Osteoblast (primary cell): Measurements from ENCODE around the gene SRSF3. TPM values are rescaled to one million over a fixed set of nuclear protein-coding genes. Genes with fewer than 3 reads are reported as not detected.
A peak's percentile ranks its signal among the peaks of the same experiment; 100 is the strongest.

Experiments used
- DNase-seq: peaks from one replicate; pipeline ENCODE4 v3.0.0; 2011; ENCODE audit warnings: low spot score, mixed read lengths; ENCODE audit not compliant: insufficient read length; ENCODE audit errors: missing footprints
- H2AFZ ChIP-seq: 2 replicates; pipeline ENCODE4 v1.6.0; 2011; ENCODE audit warnings: mild to moderate bottlenecking, low read length
- H3K27ac ChIP-seq: 2 replicates; pipeline ENCODE4 v1.5.1; 2011; ENCODE audit warnings: mild to moderate bottlenecking, low read depth, low read length, moderate library complexity
- H3K27me3 ChIP-seq: 2 replicates; pipeline ENCODE4 v1.6.0; 2012; ENCODE audit warnings: mild to moderate bottlenecking, control low read depth, inconsistent platforms, low read length, moderate library complexity; ENCODE audit not compliant: insufficient read depth
- H3K36me3 ChIP-seq: 2 replicates; pipeline ENCODE4 v1.5.1; 2011; ENCODE audit warnings: mild to moderate bottlenecking, low read length, control low read depth, moderate library complexity; ENCODE audit not compliant: insufficient read depth
- H3K4me1 ChIP-seq: 2 replicates; pipeline ENCODE4 v1.5.1; 2011; ENCODE audit warnings: mild to moderate bottlenecking, low read length, control low read depth, moderate library complexity; ENCODE audit not compliant: insufficient read depth
- H3K4me2 ChIP-seq: 2 replicates; pipeline ENCODE4 v1.6.0; 2011; ENCODE audit warnings: mild to moderate bottlenecking, low read length; ENCODE audit not compliant: insufficient read depth
- H3K4me3 ChIP-seq: fragments of 200-600 bp; sonication (generic); 3 replicates; pipeline ENCODE4 v1.5.1; 2012; ENCODE audit warnings: mild to moderate bottlenecking, low read length, inconsistent platforms; ENCODE audit not compliant: insufficient read depth
- H3K79me2 ChIP-seq: 2 replicates; pipeline ENCODE4 v1.6.0; 2012; ENCODE audit warnings: mild to moderate bottlenecking, low read length, control low read depth, inconsistent platforms; ENCODE audit not compliant: insufficient read depth
- H3K9me3 ChIP-seq: 2 replicates; pipeline ENCODE4 v1.5.1; 2011; ENCODE audit warnings: low read depth, low read length, control low read depth
- H4K20me1 ChIP-seq: 2 replicates; pipeline ENCODE4 v1.6.0; 2012; ENCODE audit warnings: mild to moderate bottlenecking, low read length, control low read depth; ENCODE audit not compliant: insufficient read depth
- total RNA-seq: library from RNA; depleted of rRNA; stranded (reverse); fragments of >200 nt; gene quantifications from 2 replicates; pipeline ENCODE4 v1.2.3, GENCODE V29; 2012
- TF ChIP-seq, protein P1 (sequence below): IDR thresholded peaks from 2 replicates; pipeline ENCODE4 v1.5.1; 2011; ENCODE audit warnings: mild to moderate bottlenecking, low read depth, low read length, moderate library complexity; ENCODE audit errors: extremely low read depth

SRSF3 gene
- total RNA-seq, 1 donor, result 289 TPM

DNA sequence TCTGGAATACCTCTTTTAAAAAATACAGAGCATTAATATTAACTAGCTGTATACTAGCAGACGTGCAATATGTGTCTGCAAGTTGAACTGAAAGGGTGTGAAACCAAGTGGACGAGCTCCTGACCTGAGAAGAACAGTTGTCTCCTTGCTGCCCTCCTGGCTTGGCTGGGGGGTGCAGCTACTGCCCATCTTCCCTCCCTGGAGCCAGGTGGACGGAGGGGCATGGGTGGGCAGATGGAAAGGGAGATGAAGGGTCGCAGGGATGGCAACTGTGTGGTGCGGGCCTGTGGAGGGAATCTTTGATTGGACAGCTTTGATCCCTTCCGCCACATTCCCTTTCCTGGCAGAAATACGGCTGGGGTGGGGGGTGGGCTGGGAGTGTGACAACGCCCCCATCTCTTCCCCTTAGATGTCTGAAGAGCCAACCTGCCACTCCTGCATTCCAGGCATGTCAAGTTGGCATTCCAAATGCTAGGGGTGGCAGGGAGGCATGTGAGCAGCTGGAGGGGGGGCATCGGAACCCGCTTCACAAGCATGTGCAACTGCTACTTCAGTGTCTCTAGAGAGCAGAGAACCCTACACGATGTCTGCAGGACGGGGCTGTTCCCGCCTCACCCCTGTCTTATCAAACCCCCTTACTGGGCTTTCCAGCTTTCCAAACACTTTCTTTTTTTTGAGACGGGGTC, 37.3 kb downstream of the SRSF3 start:
- Histone ChIP-seq H3K4me1 (peaks cover 16% of the 10 kb centered on the region), H4K20me1 (no peaks in the 10 kb centered on the region), H3K27me3 (no peaks in the 10 kb centered on the region), H3K36me3 (no peaks in the 10 kb centered on the region), H3K4me2 (no peak overlapping the region), H3K79me2 (no peaks in the 10 kb centered on the region), H3K27ac (no peak overlapping the region), H3K9me3 (no peaks in the 10 kb centered on the region), H2AFZ (no peak overlapping the region), H3K4me3 (no peak overlapping the region)
- TF ChIP-seq, protein P1, sequence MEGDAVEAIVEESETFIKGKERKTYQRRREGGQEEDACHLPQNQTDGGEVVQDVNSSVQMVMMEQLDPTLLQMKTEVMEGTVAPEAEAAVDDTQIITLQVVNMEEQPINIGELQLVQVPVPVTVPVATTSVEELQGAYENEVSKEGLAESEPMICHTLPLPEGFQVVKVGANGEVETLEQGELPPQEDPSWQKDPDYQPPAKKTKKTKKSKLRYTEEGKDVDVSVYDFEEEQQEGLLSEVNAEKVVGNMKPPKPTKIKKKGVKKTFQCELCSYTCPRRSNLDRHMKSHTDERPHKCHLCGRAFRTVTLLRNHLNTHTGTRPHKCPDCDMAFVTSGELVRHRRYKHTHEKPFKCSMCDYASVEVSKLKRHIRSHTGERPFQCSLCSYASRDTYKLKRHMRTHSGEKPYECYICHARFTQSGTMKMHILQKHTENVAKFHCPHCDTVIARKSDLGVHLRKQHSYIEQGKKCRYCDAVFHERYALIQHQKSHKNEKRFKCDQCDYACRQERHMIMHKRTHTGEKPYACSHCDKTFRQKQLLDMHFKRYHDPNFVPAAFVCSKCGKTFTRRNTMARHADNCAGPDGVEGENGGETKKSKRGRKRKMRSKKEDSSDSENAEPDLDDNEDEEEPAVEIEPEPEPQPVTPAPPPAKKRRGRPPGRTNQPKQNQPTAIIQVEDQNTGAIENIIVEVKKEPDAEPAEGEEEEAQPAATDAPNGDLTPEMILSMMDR, result no peak
- DNase-seq, result no peak

DNA sequence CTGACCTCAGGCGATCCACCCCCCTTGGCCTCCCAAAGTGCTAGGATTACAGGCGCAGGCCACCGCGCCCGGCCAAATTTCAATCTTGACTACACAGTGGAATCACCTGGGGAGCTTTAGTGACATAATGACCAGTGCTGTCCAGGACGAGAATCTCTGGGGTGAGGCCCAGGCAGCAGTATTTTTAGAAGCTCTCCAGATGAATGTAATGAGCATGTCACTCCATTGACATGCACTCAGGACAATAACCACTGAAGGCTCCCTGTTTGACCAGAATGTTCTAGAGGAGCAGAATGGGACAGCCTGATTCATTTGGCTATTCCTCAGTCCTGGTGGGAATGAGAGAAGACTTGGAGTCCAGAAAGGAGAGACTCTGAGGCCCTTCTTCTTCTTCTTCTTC, 39.2 kb downstream of the SRSF3 start:
- no peaks in the 10 kb centered on the region for H3K9me3 ChIP-seq
- no peaks in the 10 kb centered on the region for H4K20me1 ChIP-seq
- H3K36me3 ChIP-seq, result no peaks in the 10 kb centered on the region
- peaks cover 13% of the 10 kb centered on the region for H3K4me1 ChIP-seq
- H3K27ac ChIP-seq, result no peak overlapping the region
- H3K27me3 ChIP-seq, result no peaks in the 10 kb centered on the region
- H3K4me2 ChIP-seq, result no peak overlapping the region
- no peak overlapping the region for H2AFZ ChIP-seq
- no peaks in the 10 kb centered on the region for H3K79me2 ChIP-seq
- no peak overlapping the region for H3K4me3 ChIP-seq
- TF ChIP-seq, protein P1, result no peak
- no peak for DNase-seq

DNA sequence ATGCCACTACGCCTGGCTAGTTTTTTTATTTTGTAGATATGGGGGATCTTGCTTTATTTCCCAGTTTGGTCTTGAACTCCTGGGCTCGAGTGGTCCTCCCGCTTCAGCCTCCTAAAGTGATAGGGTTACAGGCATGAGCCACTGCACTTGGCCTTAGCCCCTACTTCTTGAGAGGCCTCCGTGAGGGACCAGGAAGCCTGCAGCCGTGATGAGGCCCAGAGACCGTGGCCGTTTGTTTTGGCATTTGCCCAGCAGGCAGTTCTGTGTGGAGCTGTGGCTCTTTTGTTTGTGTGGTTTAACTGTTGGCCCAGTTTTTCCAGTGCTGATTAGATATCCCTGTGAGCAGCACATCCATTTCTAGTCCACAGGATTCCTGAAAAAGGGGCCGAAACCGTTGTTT, 39.8 kb downstream of the SRSF3 start:
- Histone ChIP-seq H3K4me2 (peak overlapping the region; percentile 21), H2AFZ (no peak overlapping the region), H3K27me3 (no peaks in the 10 kb centered on the region), H3K27ac (peak overlapping the region; percentile 2), H3K36me3 (no peaks in the 10 kb centered on the region), H4K20me1 (no peaks in the 10 kb centered on the region), H3K4me1 (peaks cover 13% of the 10 kb centered on the region), H3K9me3 (no peaks in the 10 kb centered on the region), H3K4me3 (no peak overlapping the region), H3K79me2 (no peaks in the 10 kb centered on the region)
- TF ChIP-seq, protein P1, result no peak
- DNase-seq, result peak; percentile 96

DNA sequence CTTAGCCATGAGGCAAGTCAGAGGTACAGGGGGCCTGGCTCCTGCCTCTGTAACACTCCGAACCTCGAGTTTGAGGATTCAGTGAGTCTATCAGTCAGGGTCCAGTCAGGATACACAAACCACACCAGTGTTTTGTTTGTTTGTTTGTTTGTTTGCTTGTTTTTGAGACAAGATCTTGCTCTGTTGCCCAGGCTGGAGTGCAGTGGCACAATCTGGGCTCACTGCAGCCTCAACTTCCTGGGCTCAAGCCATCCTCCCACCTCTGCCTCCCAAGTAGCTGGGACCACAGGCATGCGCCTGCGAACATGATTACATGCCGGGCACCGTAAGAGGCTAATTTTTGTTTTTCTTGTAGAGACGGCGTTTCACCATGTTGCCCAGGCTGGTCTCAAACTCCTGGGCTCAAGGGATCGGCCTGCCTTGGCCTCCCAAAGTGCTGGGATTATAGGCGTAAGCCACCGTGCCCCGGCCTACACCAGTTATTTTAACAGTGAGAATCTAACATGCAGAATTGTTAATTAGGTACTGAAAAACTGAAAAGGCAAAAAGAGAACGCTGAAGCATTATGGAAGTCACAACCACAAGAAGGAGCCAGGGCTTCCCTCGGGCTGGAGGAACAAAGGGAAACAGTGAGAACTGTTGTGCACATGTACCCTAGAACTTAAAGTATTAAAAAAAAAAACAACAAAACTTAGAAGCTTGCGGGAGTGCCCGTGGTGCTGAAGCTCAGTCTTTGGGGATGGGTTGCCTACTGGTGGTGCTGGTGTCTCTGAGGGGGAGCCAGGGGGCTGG, 40.4 kb downstream of the SRSF3 start:
- H3K4me2 ChIP-seq, result peak overlapping the region; percentile 21
- H2AFZ ChIP-seq, result peak overlapping the region; percentile 35

More for the DNA sequence above, 40.4 kb downstream of the SRSF3 start:
- Histone ChIP-seq H3K27me3 (no peaks in the 10 kb centered on the region), H3K79me2 (no peaks in the 10 kb centered on the region), H4K20me1 (no peaks in the 10 kb centered on the region), H3K27ac (peak overlapping the region; percentile 2), H3K4me3 (peak overlapping the region; percentile 0), H3K4me1 (peaks cover 13% of the 10 kb centered on the region), H3K9me3 (no peaks in the 10 kb centered on the region), H3K36me3 (no peaks in the 10 kb centered on the region)
- TF ChIP-seq, protein P1, result no peak
- DNase-seq, result no peak
